GM18499 (cell line): ENCODE data around the gene CST1.
"Not testable (repeated sequence)": the region's sequence is repeated elsewhere in the genome, so short reads cannot be mapped to it uniquely, and the experiment has no call there.

ENCODE experiments used
- ATAC-seq: cut with Tn5 transposase; IDR thresholded peaks from one replicate; pipeline ENCODE4 v1.9.1; 2021; ENCODE audit warnings: moderate number of reproducible peaks; ENCODE audit not compliant: insufficient read depth, unreplicated experiment

Gene CST1

GRCh38 chr20:23750786-23751185 lies at the start of gene CST1:
CST1 (minus strand) TSS chr20:23750935; CDS start chr20:23750866, 69 bp downstream.
- ATAC-seq: not testable (repeated sequence)

- not testable (repeated sequence) for ATAC-seq
Observed at GRCh38 chr20:23799216-23799847, 48.6 kb upstream of the CST1 start.

GRCh38 chr20:23795526-23795925 lies 44.8 kb upstream of the CST1 start:
- no peak for ATAC-seq

- no peak for ATAC-seq
Observed at GRCh38 chr20:23794841-23795240, 44.1 kb upstream of the CST1 start.

- ATAC-seq: no peak
Observed at GRCh38 chr20:23794065-23794464, 43.3 kb upstream of the CST1 start.

GRCh38 chr20:23783447-23783846 lies 32.7 kb upstream of the CST1 start:
- no peak for ATAC-seq

- no peak for ATAC-seq
Observed at GRCh38 chr20:23782366-23782983, 31.7 kb upstream of the CST1 start.

GRCh38 chr20:23778676-23779075 lies 27.9 kb upstream of the CST1 start:
- ATAC-seq: not testable (repeated sequence)

- not testable (repeated sequence) for ATAC-seq
Observed at GRCh38 chr20:23777380-23777779, 26.6 kb upstream of the CST1 start.

- ATAC-seq: no peak
Observed at GRCh38 chr20:23776067-23776771, 25.5 kb upstream of the CST1 start.

- no peak for ATAC-seq
Observed at GRCh38 chr20:23774081-23774480, 23.3 kb upstream of the CST1 start.

GRCh38 chr20:23773579-23773978 lies 22.8 kb upstream of the CST1 start:
- no peak for ATAC-seq

GRCh38 chr20:23773127-23773526 lies 22.4 kb upstream of the CST1 start:
- no peak for ATAC-seq

GRCh38 chr20:23772074-23772473 lies 21.3 kb upstream of the CST1 start:
- ATAC-seq: no peak

GRCh38 chr20:23770384-23770783 lies 19.6 kb upstream of the CST1 start:
- no peak for ATAC-seq

GRCh38 chr20:23768520-23768919 lies 17.8 kb upstream of the CST1 start:
- not testable (repeated sequence) for ATAC-seq

GRCh38 chr20:23766531-23766930 lies 15.8 kb upstream of the CST1 start:
- ATAC-seq: no peak

- ATAC-seq: no peak
Observed at GRCh38 chr20:23765578-23765977, 14.8 kb upstream of the CST1 start.

GRCh38 chr20:23764630-23765029 lies 13.9 kb upstream of the CST1 start:
- ATAC-seq: not testable (repeated sequence)

- ATAC-seq: no peak
Observed at GRCh38 chr20:23763345-23763744, 12.6 kb upstream of the CST1 start.

- ATAC-seq: no peak
Observed at GRCh38 chr20:23759306-23759940, 8.7 kb upstream of the CST1 start.
